ENCODE measurements around the gene PCGF3.
"Not testable (repeated sequence)": the region's sequence is repeated elsewhere in the genome, so short reads cannot be mapped to it uniquely, and the experiment has no call there.

PCGF3 gene

DNA sequence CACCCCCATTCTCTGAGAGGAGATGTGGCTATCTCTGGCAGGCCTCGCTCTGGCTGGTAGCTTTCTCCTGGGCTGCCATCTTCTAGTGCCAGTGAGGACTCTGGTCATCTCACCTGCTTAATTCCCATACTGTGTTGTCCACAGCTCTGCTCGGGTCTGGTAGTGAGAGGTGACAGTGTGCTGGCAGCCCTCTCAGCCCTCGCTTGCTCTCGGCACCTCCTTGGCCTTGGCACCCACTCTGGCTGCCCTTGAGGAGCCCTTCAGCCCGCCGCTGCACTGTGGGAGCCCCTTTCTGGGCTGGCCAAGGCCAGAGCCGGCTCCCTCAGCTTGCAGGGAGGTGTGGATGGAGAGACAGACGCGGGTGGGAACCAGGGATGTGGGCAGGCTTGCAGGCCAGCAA, 67.6 kb downstream of the PCGF3 start:
- DNase-seq (ENCODE audit: low spot score): no peak
- in situ Hi-C loops (cut with MboI; ENCODE audit: low pct_unique_long_range_greater_than_20kb, low sequenced_read_pairs, unreplicated experiment): no loop called here
- TF ChIP-seq, protein P1, sequence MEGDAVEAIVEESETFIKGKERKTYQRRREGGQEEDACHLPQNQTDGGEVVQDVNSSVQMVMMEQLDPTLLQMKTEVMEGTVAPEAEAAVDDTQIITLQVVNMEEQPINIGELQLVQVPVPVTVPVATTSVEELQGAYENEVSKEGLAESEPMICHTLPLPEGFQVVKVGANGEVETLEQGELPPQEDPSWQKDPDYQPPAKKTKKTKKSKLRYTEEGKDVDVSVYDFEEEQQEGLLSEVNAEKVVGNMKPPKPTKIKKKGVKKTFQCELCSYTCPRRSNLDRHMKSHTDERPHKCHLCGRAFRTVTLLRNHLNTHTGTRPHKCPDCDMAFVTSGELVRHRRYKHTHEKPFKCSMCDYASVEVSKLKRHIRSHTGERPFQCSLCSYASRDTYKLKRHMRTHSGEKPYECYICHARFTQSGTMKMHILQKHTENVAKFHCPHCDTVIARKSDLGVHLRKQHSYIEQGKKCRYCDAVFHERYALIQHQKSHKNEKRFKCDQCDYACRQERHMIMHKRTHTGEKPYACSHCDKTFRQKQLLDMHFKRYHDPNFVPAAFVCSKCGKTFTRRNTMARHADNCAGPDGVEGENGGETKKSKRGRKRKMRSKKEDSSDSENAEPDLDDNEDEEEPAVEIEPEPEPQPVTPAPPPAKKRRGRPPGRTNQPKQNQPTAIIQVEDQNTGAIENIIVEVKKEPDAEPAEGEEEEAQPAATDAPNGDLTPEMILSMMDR (IDR thresholded peaks at IDR 0.05; ENCODE audit: extremely low read depth, insufficient read depth, missing control alignments): no peak

DNA sequence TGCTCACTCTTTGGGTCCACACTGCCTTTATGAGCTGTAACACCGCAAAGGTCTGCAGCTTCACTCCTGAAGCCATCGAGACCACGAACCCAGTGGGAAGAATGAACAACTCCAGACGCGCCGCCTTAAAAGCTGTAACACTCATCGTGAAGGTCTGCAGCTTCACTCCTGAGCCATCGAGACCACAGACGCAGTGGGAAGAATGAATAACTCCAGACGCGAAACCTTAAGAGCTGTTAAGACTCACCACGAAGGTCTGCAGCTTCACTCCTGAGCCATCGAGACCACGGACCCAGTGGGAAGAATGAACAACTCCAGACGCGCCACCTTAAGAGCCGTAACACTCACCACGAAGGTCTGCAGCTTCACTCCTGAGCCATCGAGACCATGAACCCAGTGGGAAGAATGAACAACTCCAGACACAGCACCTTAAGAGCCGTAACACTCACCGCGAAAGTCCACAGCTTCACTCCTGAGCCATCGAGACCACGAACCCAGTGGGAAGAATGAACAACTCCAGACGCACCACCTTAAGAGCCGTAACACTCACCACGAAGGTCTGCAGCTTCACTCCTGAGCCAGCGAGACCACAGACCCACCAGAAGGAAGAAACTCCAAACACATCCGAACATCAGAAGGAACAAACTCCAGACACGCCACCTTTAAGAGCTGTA, 68.9 kb downstream of the PCGF3 start:
- in situ Hi-C loops (cut with MboI; ENCODE audit: low pct_unique_long_range_greater_than_20kb, low sequenced_read_pairs, unreplicated experiment); DNase-seq (ENCODE audit: low spot score): not testable (repeated sequence)

DNA sequence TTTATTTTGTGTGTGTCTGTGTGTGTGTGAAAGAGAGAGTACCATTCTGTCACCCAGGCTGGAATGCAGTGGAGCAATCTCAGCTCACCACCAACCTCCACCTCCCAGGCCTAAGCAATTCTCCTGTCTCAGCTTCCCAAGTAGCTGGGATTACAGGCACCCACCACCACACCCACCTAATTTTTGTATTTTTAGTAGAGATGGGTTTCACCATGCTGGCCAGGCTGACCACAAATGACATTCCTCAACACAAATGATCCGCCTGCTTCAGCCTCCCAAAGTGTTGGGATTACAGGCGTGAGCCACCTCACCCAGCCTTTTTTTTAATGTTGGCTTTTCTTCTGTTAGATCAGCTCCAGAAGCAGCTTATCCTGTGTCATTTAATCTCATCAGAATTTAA, 69.9 kb downstream of the PCGF3 start:
- DNase-seq (ENCODE audit: low spot score); in situ Hi-C loops (cut with MboI; ENCODE audit: low pct_unique_long_range_greater_than_20kb, low sequenced_read_pairs, unreplicated experiment): not testable (repeated sequence)

DNA sequence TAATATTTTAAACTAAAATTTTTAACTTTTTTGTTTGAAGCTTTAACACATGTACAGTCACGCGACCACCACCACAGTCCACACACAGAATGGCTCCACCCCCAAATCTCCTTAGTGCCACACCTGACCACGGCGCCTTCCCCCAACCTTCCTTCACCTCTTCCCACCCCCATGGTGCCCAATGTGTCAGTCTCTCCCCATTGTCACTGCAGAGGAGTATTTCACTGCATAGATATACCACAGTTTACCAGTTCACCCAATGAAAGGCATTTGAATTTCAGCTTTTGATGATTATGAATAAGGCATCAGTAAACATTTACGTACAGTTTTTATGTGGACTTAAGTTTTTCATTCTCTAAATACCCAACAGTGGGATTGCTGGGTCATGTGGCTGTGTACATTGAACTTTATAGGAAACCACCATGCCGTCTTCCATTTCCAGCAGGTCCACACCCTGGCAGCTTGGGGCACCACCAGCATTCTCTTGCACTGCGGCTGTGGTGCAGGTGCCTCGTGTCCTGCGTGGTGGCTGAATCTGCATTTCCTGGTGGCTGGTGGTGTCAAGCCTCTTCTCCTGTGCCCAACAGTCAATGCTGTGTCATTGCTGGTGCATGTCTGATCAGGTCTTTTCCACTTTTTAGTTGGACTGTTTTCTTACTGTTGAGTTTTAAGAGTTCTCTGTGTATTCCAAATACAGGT, 71.3 kb downstream of the PCGF3 start:
- in situ Hi-C loops (cut with MboI; ENCODE audit: low pct_unique_long_range_greater_than_20kb, low sequenced_read_pairs, unreplicated experiment): no loop called here
- DNase-seq (ENCODE audit: low spot score): no peak
- TF ChIP-seq, protein P1 (IDR thresholded peaks at IDR 0.05; ENCODE audit: extremely low read depth, insufficient read depth, missing control alignments): no peak

DNA sequence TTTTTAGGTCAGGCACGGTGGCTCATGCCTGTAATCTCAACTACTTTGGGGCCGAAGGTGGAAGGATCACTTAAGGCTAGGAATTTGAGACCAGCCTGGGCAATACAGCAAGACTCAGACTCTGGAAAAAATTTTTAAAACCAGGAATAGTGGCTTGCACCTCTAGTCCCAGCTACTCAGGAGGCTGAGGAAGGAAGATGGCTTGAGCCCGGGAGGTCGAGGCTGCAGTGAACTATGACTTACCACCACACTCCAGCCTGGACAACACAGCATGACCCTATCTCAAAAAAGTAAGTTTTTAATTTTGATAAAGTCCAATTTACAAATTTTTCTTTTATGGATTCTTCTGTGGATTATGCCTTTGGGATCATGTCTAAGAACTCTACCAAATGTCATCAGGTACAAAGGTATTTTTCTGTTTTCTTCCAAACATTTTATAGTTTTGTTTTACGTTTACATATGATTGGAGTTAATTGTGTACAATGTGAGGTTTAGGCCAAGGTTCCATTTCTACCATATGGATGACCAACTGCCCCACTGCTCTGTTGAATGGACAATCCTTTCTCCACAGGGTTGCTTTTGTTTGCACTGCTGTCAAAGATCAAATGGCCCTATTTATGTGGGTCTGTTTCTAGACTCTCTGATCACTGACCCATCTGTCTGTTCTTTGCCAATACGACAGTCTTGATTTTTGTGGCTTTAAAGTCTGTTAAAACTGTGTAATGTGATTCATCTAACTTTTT, 72.1 kb downstream of the PCGF3 start:
- DNase-seq (ENCODE audit: low spot score): no peak

DNA sequence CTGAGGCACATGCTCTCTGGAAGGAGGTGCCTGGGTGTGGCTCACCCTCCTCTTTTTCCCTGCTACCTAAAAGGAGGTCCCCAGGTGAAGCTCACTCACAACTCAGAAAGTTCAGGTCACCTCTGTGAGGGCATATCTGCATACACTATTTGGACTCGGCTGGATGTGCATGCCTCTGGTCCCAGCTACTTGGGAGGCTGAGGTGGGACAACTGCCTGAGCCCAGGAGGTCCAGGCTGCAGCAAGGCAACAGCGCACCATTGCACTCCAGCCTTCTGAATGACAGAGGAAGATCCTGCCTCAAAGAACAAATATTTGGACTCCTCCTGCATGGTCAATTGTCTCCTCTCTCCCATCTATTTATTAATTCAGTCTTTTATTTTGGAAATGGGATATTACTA, 73.9 kb downstream of the PCGF3 start:
- TF ChIP-seq, protein P1 (IDR thresholded peaks at IDR 0.05; ENCODE audit: extremely low read depth, insufficient read depth, missing control alignments): no peak
- DNase-seq (ENCODE audit: low spot score): no peak
- in situ Hi-C loops (cut with MboI; ENCODE audit: low pct_unique_long_range_greater_than_20kb, low sequenced_read_pairs, unreplicated experiment): no loop called here

More for the DNA sequence above, 72.1 kb downstream of the PCGF3 start:
- in situ Hi-C loops (cut with MboI; ENCODE audit: low pct_unique_long_range_greater_than_20kb, low sequenced_read_pairs, unreplicated experiment): no loop called here
- TF ChIP-seq, protein P1 (IDR thresholded peaks at IDR 0.05; ENCODE audit: extremely low read depth, insufficient read depth, missing control alignments): no peak

DNA sequence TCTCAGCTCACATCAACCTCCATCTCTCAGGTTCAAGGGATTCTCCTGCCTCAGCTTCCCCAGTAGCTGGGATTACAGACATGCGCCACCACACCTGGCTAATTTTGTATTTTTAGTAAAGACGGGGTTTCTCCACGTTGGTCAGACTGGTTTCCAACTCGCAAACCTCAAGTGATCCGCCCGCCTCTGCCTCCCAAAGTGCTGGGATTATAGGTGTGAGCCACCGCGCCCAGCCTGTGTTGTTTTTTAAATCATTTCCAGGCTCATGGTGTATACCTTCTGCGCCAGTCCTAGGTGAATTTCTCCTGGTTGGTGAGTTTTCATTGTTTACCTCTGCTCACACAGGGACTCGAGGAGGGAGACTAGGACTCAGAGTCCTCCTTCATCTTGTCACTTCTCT, 74.6 kb downstream of the PCGF3 start:
- in situ Hi-C loops (cut with MboI; ENCODE audit: low pct_unique_long_range_greater_than_20kb, low sequenced_read_pairs, unreplicated experiment); DNase-seq (ENCODE audit: low spot score): not testable (repeated sequence)

All from GM13977 (cell line).